Caco-2 (cell line): ENCODE results near the gene NSUN2. TPM values are rescaled to one million over a fixed set of nuclear protein-coding genes. Genes with fewer than 3 reads are reported as not detected.

Experiments used
- BruUV-seq: library from RNA; stranded (reverse); fragments of 400-500 nt; replicated peaks from 2 replicates; lab custom pipeline; 2021; lab: Mats Ljungman, UMichigan
- CTCF ChIA-PET: fragments of 300-600 bp; sonication (Branson Sonifier 250); formaldehyde crosslinking; loops from one replicate; lab custom pipeline; 2022; ENCODE audit warnings: antibody characterized with exemption; lab: Charles Lee
- POLR2A ChIA-PET: fragments of 300-600 bp; sonication (Branson Sonifier 250); formaldehyde crosslinking; loops from one replicate; lab custom pipeline; 2022; ENCODE audit warnings: antibody characterized with exemption; lab: Charles Lee
- DNase-seq, 2 experiments: peaks; one replicate each; pipeline versions ENCODE4 v3.0.0 to v3.0.0-alpha.2; 2020 to 2022
- H3K27me3 ChIP-seq: replicated peaks from 2 replicates; pipeline ENCODE4 v1.6.0; 2011; ENCODE audit warnings: low read length; ENCODE audit not compliant: control insufficient read depth, insufficient read depth
- H3K36me3 ChIP-seq: 2 replicates; pipeline ENCODE4 v1.5.1; 2011; ENCODE audit warnings: low read length; ENCODE audit not compliant: control insufficient read depth, insufficient read depth
- H3K4me1 ChIP-seq: fragments of 250-450 bp; sonication (Bioruptor Pico); 2 replicates; pipeline ENCODE4 v1.5.1; 2020; ENCODE audit warnings: mild to moderate bottlenecking
- H3K4me3 ChIP-seq: 2 replicates; pipeline ENCODE4 v1.5.1; 2011; ENCODE audit warnings: low read depth, mild to moderate bottlenecking, control low read depth, low read length
- H3K9me3 ChIP-seq: fragments of 250-450 bp; sonication (Bioruptor Pico); 2 replicates; pipeline ENCODE4 v1.5.1; 2020; ENCODE audit warnings: mild to moderate bottlenecking, moderate library complexity
- H3K27ac Mint-ChIP-seq: one replicate; pipeline ENCODE4 v1.8.0; 2022; ENCODE audit warnings: mixed read lengths; ENCODE audit not compliant: unreplicated experiment
- H3K27me3 Mint-ChIP-seq: one replicate; pipeline ENCODE4 v1.8.0; 2022; ENCODE audit warnings: mixed read lengths; ENCODE audit not compliant: insufficient read depth, unreplicated experiment
- H3K36me3 Mint-ChIP-seq: one replicate; pipeline ENCODE4 v1.8.0; 2022; ENCODE audit warnings: mild to moderate bottlenecking, mixed read lengths; ENCODE audit not compliant: insufficient read depth, unreplicated experiment
- H3K4me1 Mint-ChIP-seq: one replicate; pipeline ENCODE4 v1.8.0; 2022; ENCODE audit warnings: low read depth, mixed read lengths; ENCODE audit not compliant: unreplicated experiment
- H3K4me3 Mint-ChIP-seq: one replicate; pipeline ENCODE4 v1.8.0; 2022; ENCODE audit warnings: mild to moderate bottlenecking, moderate library complexity, mixed read lengths; ENCODE audit not compliant: unreplicated experiment
- H3K9me3 Mint-ChIP-seq: one replicate; pipeline ENCODE4 v1.8.0; 2022; ENCODE audit warnings: mixed read lengths; ENCODE audit not compliant: unreplicated experiment
- CTCF ChIP-seq, 2 experiments: fragments of 200-600 bp in 1 of 2; IDR thresholded peaks; 1 replicate in 1 of 2; 2 replicates in 1 of 2; pipeline versions ENCODE4 v1.5.1 to v1.8.0; 2011 to 2022; ENCODE audit warnings: antibody characterized with exemption in 1 of 2, control low read depth in 1 of 2, inconsistent platforms in 1 of 2, low read depth in 1 of 2, low read length in 1 of 2, mild to moderate bottlenecking in 1 of 2, moderate library complexity in 1 of 2; ENCODE audit not compliant: insufficient read depth in 1 of 2, severe bottlenecking in 1 of 2, unreplicated experiment in 1 of 2
- intact Hi-C: fragments of 100-400 bp; cut with micrococcal nuclease; formaldehyde crosslinking; loops from one replicate; pipeline ENCODE4 v1.10.0; 2022; ENCODE audit not compliant: unreplicated experiment
- total RNA-seq: library from RNA; stranded (reverse); gene quantifications from 2 replicates; pipeline ENCODE4 v1.2.3, GENCODE V29; 2022

NSUN2 gene
- total RNA-seq, 1 experiment from 2014 or later = 93.8 TPM

- ChIA-PET POLR2A (no interaction called here), CTCF (no interaction called here)
- Mint-ChIP-seq H3K36me3 (peaks cover 15% of the 10 kb centered on the region), H3K4me1 (no peaks in the 10 kb centered on the region), H3K9me3 (no peaks in the 10 kb centered on the region), H3K4me3 (no peak overlapping the region), H3K27me3 (no peaks in the 10 kb centered on the region), H3K27ac (no peak overlapping the region)
- DNase-seq = no peak
- intact Hi-C loops = no loop called here
- H3K36me3 ChIP-seq = no peaks in the 10 kb centered on the region; the same call in 1 of the 2 replicates
- TF ChIP-seq CTCF (IDR thresholded peaks at IDR 0.05; ENCODE audit: insufficient read depth in 1 of 2, low read depth in 1 of 2, low read length in 1 of 2, severe bottlenecking in 1 of 2, unreplicated experiment in 1 of 2) = no peak
- H3K27me3 ChIP-seq = no peaks in the 10 kb centered on the region
- H3K9me3 ChIP-seq = no peaks in the 10 kb centered on the region
- no TSS peak for BruUV-seq
- no peaks in the 10 kb centered on the region for H3K4me1 ChIP-seq
- no peak overlapping the region for H3K4me3 ChIP-seq
Measured at GRCh38 chr5:6666762-6667161, 33.9 kb upstream of the NSUN2 start.

GRCh38 chr5:6660688-6661087, 27.8 kb upstream of the NSUN2 start:
- Mint-ChIP-seq H3K27ac (no peak overlapping the region), H3K9me3 (peaks cover 14% of the 10 kb centered on the region), H3K4me3 (no peak overlapping the region), H3K27me3 (no peaks in the 10 kb centered on the region), H3K36me3 (peaks cover 46% of the 10 kb centered on the region), H3K4me1 (no peaks in the 10 kb centered on the region)
- intact Hi-C loops = no loop called here
- H3K9me3 ChIP-seq = no peaks in the 10 kb centered on the region
- no peaks in the 10 kb centered on the region for H3K4me1 ChIP-seq
- no peak for TF ChIP-seq CTCF (IDR thresholded peaks at IDR 0.05; ENCODE audit: insufficient read depth in 1 of 2, low read depth in 1 of 2, low read length in 1 of 2, severe bottlenecking in 1 of 2, unreplicated experiment in 1 of 2)
- H3K27me3 ChIP-seq = no peaks in the 10 kb centered on the region
- ChIA-PET CTCF (no interaction called here), POLR2A (no interaction called here)
- no peak overlapping the region for H3K4me3 ChIP-seq
- DNase-seq = no peak
- BruUV-seq = no TSS peak
- H3K36me3 ChIP-seq = no peaks in the 10 kb centered on the region; the same call in 1 of the 2 replicates

- Mint-ChIP-seq H3K4me3 (no peak overlapping the region), H3K27me3 (no peaks in the 10 kb centered on the region), H3K9me3 (peaks cover 14% of the 10 kb centered on the region), H3K4me1 (no peaks in the 10 kb centered on the region), H3K27ac (no peak overlapping the region), H3K36me3 (peaks cover 40% of the 10 kb centered on the region)
- ChIA-PET POLR2A (no interaction called here), CTCF (no interaction called here)
- Histone ChIP-seq H3K4me1 (no peaks in the 10 kb centered on the region), H3K9me3 (no peaks in the 10 kb centered on the region), H3K4me3 (no peak overlapping the region), H3K27me3 (no peaks in the 10 kb centered on the region), H3K36me3 (no peaks in the 10 kb centered on the region; the same call in 1 of the 2 replicates)
- DNase-seq = no peak
- no peak for TF ChIP-seq CTCF (IDR thresholded peaks at IDR 0.05; ENCODE audit: insufficient read depth in 1 of 2, low read depth in 1 of 2, low read length in 1 of 2, severe bottlenecking in 1 of 2, unreplicated experiment in 1 of 2)
- BruUV-seq = no TSS peak
- intact Hi-C loops = no loop called here
Measured at GRCh38 chr5:6659941-6660684, 27.3 kb upstream of the NSUN2 start.
